Glutamatergic neuron (in vitro differentiated cells): ENCODE results near the gene ZFP57. TPM values are rescaled to one million over a fixed set of nuclear protein-coding genes. Genes with fewer than 3 reads are reported as not detected.
"Not testable (repeated sequence)": the region's sequence is repeated elsewhere in the genome, so short reads cannot be mapped to it uniquely, and the experiment has no call there.

Experiments used
- DNase-seq: peaks from one replicate; pipeline ENCODE4 v3.0.0; 2022
- H3K27ac Mint-ChIP-seq: one replicate; pipeline ENCODE4 v1.8.0; 2020; ENCODE audit warnings: mild to moderate bottlenecking, mixed read lengths, inconsistent platforms; ENCODE audit not compliant: unreplicated experiment
- H3K27me3 Mint-ChIP-seq: one replicate; pipeline ENCODE4 v1.8.0; 2020; ENCODE audit warnings: mild to moderate bottlenecking, moderate library complexity, mixed read lengths, inconsistent platforms; ENCODE audit not compliant: unreplicated experiment
- H3K36me3 Mint-ChIP-seq: one replicate; pipeline ENCODE4 v1.8.0; 2020; ENCODE audit warnings: mild to moderate bottlenecking, mixed read lengths, inconsistent platforms; ENCODE audit not compliant: unreplicated experiment
- H3K4me1 Mint-ChIP-seq: one replicate; pipeline ENCODE4 v1.8.0; 2020; ENCODE audit warnings: mild to moderate bottlenecking, low read depth, mixed read lengths, inconsistent platforms; ENCODE audit not compliant: unreplicated experiment
- H3K4me3 Mint-ChIP-seq: one replicate; pipeline ENCODE4 v1.8.0; 2020; ENCODE audit warnings: mild to moderate bottlenecking, mixed read lengths, inconsistent platforms; ENCODE audit not compliant: unreplicated experiment
- H3K9me3 Mint-ChIP-seq: one replicate; pipeline ENCODE4 v1.8.0; 2020; ENCODE audit warnings: mild to moderate bottlenecking, moderate library complexity, mixed read lengths, inconsistent platforms; ENCODE audit not compliant: unreplicated experiment
- CTCF ChIP-seq: fragments of 200-600 bp; sonication (generic); IDR thresholded peaks from one replicate; pipeline ENCODE4 v1.5.0; 2021; ENCODE audit not compliant: partially characterized antibody, unreplicated experiment
- total RNA-seq: library from RNA; stranded (reverse); fragmentation: NEBNext Ultra II Directional; extraction: Animal tissue kit (Norgen Biotek cat#: 25700); gene quantifications from one replicate; pipeline ENCODE4 v1.2.1, GENCODE V29; 2021; ENCODE audit not compliant: unreplicated experiment

The ZFP57 gene
- total RNA-seq, 1 donor from 2014 or later = not detected

- peaks cover 2% of the 10 kb centered on the region for H3K9me3 Mint-ChIP-seq
- TF ChIP-seq CTCF = no peak
- H3K4me3 Mint-ChIP-seq = no peak overlapping the region
- no peak overlapping the region for H3K27ac Mint-ChIP-seq
- H3K4me1 Mint-ChIP-seq = peaks cover 4% of the 10 kb centered on the region
- no peak for DNase-seq
- no peaks in the 10 kb centered on the region for H3K36me3 Mint-ChIP-seq
- H3K27me3 Mint-ChIP-seq = peaks cover 4% of the 10 kb centered on the region
Observed at GRCh38 chr6:29665942-29666825, 14.8 kb downstream of the ZFP57 start.

GRCh38 chr6:29663300-29664042, 17.5 kb downstream of the ZFP57 start:
- Mint-ChIP-seq H3K27me3 (peaks cover 3% of the 10 kb centered on the region), H3K9me3 (peaks cover 2% of the 10 kb centered on the region), H3K4me3 (no peak overlapping the region), H3K4me1 (peaks cover 4% of the 10 kb centered on the region), H3K27ac (no peak overlapping the region), H3K36me3 (no peaks in the 10 kb centered on the region)
- no peak for TF ChIP-seq CTCF
- DNase-seq = no peak

GRCh38 chr6:29661502-29662141, 19.3 kb downstream of the ZFP57 start:
- not testable (repeated sequence) for H3K27me3 Mint-ChIP-seq, H3K4me3 Mint-ChIP-seq, H3K9me3 Mint-ChIP-seq, H3K4me1 Mint-ChIP-seq, H3K36me3 Mint-ChIP-seq, H3K27ac Mint-ChIP-seq, DNase-seq

GRCh38 chr6:29661071-29661470, 19.9 kb downstream of the ZFP57 start:
- Mint-ChIP-seq H3K4me1 (peaks cover 3% of the 10 kb centered on the region), H3K36me3 (no peaks in the 10 kb centered on the region), H3K9me3 (peaks cover 2% of the 10 kb centered on the region), H3K27me3 (peaks cover 2% of the 10 kb centered on the region), H3K27ac (no peak overlapping the region), H3K4me3 (no peak overlapping the region)
- TF ChIP-seq CTCF = no peak
- no peak for DNase-seq

- Mint-ChIP-seq H3K9me3 (peaks cover 3% of the 10 kb centered on the region), H3K27ac (no peak within 1 kb of the TSS), H3K36me3 (no peaks in the 10 kb centered on the region), H3K27me3 (peaks cover 2% of the 10 kb centered on the region), H3K4me3 (no peak within 1 kb of the TSS), H3K4me1 (no peaks in the 10 kb centered on the region)
- TF ChIP-seq CTCF = no peak
- no peak for DNase-seq
Observed at GRCh38 chr6:29656798-29657197, 24.2 kb downstream of the ZFP57 start, which contains the start of gene MOG. Gene MOG, plus strand, starts transcription at chr6:29657092. Its CDS starts 118 bp downstream, at chr6:29657210.
